ACC112 (cell line): ENCODE measurements around the gene ENTPD2.

Experiments
- H2AFZ ChIP-seq: fragments of 200-600 bp; sonication (generic); one replicate; pipeline ENCODE4 v1.6.0; 2017; ENCODE audit warnings: antibody characterized with exemption, low read length; ENCODE audit not compliant: unreplicated experiment
- H3K27ac ChIP-seq: fragments of 200-600 bp; sonication (generic); 2 replicates; pipeline ENCODE4 v1.5.1; 2014; ENCODE audit warnings: low read depth, mild to moderate bottlenecking, antibody characterized with exemption, low read length, moderate library complexity
- H3K27me3 ChIP-seq: fragments of 200-600 bp; sonication (generic); 2 replicates; pipeline ENCODE4 v1.6.1; 2014; ENCODE audit warnings: mild to moderate bottlenecking, antibody characterized with exemption, low read length, moderate library complexity, mixed read lengths; ENCODE audit not compliant: insufficient read depth
- H3K36me3 ChIP-seq: fragments of 200-600 bp; sonication (generic); 2 replicates; pipeline ENCODE4 v1.6.1; 2016; ENCODE audit warnings: mild to moderate bottlenecking, antibody characterized with exemption, low read length, moderate library complexity, mixed read lengths; ENCODE audit not compliant: insufficient read depth
- H3K4me1 ChIP-seq: fragments of 200-600 bp; sonication (generic); one replicate; pipeline ENCODE4 v1.6.1; 2016; ENCODE audit warnings: low read length, mixed read lengths; ENCODE audit not compliant: insufficient read depth, unreplicated experiment, control insufficient read depth
- H3K4me3 ChIP-seq: fragments of 200-600 bp; sonication (generic); 2 replicates; pipeline ENCODE4 v1.5.1; 2014; ENCODE audit warnings: mild to moderate bottlenecking, low read depth, low read length
- H3K79me2 ChIP-seq: fragments of 200-600 bp; sonication (generic); one replicate; pipeline ENCODE4 v1.6.0; 2016; ENCODE audit warnings: low read length; ENCODE audit not compliant: control insufficient read depth, unreplicated experiment, insufficient read depth

The ENTPD2 gene

GRCh38 chr9:137012694-137013570 lies 40.9 kb downstream of the ENTPD2 start:
- Histone ChIP-seq H3K4me1 (no peaks in the 10 kb centered on the region), H3K27me3 (no peaks in the 10 kb centered on the region), H3K27ac (no peak overlapping the region), H2AFZ (no peak overlapping the region), H3K79me2 (no peaks in the 10 kb centered on the region), H3K4me3 (no peak overlapping the region), H3K36me3 (peaks cover 41% of the 10 kb centered on the region; the same call in 1 of the 2 replicates)

GRCh38 chr9:137011907-137012675 lies 41.8 kb downstream of the ENTPD2 start:
- H3K79me2 ChIP-seq = no peaks in the 10 kb centered on the region
- no peak overlapping the region for H3K27ac ChIP-seq
- no peaks in the 10 kb centered on the region for H3K4me1 ChIP-seq
- H3K27me3 ChIP-seq = no peaks in the 10 kb centered on the region
- H2AFZ ChIP-seq = no peak overlapping the region
- H3K4me3 ChIP-seq = no peak overlapping the region
- H3K36me3 ChIP-seq = peaks cover 33% of the 10 kb centered on the region; the same call in 1 of the 2 replicates

GRCh38 chr9:137011156-137011555 lies 42.7 kb downstream of the ENTPD2 start:
- H3K4me3 ChIP-seq = no peak overlapping the region
- H3K27ac ChIP-seq = no peak overlapping the region
- H3K36me3 ChIP-seq = peaks cover 24% of the 10 kb centered on the region; the same call in 1 of the 2 replicates
- H2AFZ ChIP-seq = no peak overlapping the region
- no peaks in the 10 kb centered on the region for H3K4me1 ChIP-seq
- no peaks in the 10 kb centered on the region for H3K27me3 ChIP-seq
- no peaks in the 10 kb centered on the region for H3K79me2 ChIP-seq

GRCh38 chr9:137009938-137010732 lies 43.7 kb downstream of the ENTPD2 start:
- H3K36me3 ChIP-seq = peaks cover 15% of the 10 kb centered on the region; the same call in 1 of the 2 replicates
- H3K4me1 ChIP-seq = no peaks in the 10 kb centered on the region
- H3K27ac ChIP-seq = no peak overlapping the region
- no peaks in the 10 kb centered on the region for H3K79me2 ChIP-seq
- H3K27me3 ChIP-seq = no peaks in the 10 kb centered on the region
- H2AFZ ChIP-seq = no peak overlapping the region
- H3K4me3 ChIP-seq = no peak overlapping the region

- Histone ChIP-seq H3K4me1 (no peaks in the 10 kb centered on the region), H3K79me2 (no peaks in the 10 kb centered on the region), H3K4me3 (no peak overlapping the region), H3K27ac (no peak overlapping the region), H3K36me3 (peaks cover 6% of the 10 kb centered on the region; the same call in 1 of the 2 replicates), H3K27me3 (no peaks in the 10 kb centered on the region), H2AFZ (no peak overlapping the region)
Measured at GRCh38 chr9:137009217-137009616, 44.6 kb downstream of the ENTPD2 start.

GRCh38 chr9:137008312-137008711 lies 45.5 kb downstream of the ENTPD2 start:
- Histone ChIP-seq H3K79me2 (no peaks in the 10 kb centered on the region), H3K4me3 (no peak overlapping the region), H3K4me1 (no peaks in the 10 kb centered on the region), H3K27ac (no peak overlapping the region), H3K27me3 (no peaks in the 10 kb centered on the region), H3K36me3 (peaks cover under 1% of the 10 kb centered on the region; the same call in 1 of the 2 replicates), H2AFZ (no peak overlapping the region)

- no peaks in the 10 kb centered on the region for H3K27me3 ChIP-seq
- no peak overlapping the region for H3K4me3 ChIP-seq
- H3K36me3 ChIP-seq = no peaks in the 10 kb centered on the region; the same call in 1 of the 2 replicates
- no peaks in the 10 kb centered on the region for H3K79me2 ChIP-seq
- H3K27ac ChIP-seq = no peak overlapping the region
- H3K4me1 ChIP-seq = no peaks in the 10 kb centered on the region
- no peak overlapping the region for H2AFZ ChIP-seq
Measured at GRCh38 chr9:137007816-137008270, 46.0 kb downstream of the ENTPD2 start.

GRCh38 chr9:137007108-137007815 lies 46.6 kb downstream of the ENTPD2 start:
- no peaks in the 10 kb centered on the region for H3K79me2 ChIP-seq
- no peaks in the 10 kb centered on the region; the same call in 1 of the 2 replicates for H3K36me3 ChIP-seq
- no peaks in the 10 kb centered on the region for H3K27me3 ChIP-seq
- H3K4me3 ChIP-seq = no peak overlapping the region
- H2AFZ ChIP-seq = no peak overlapping the region
- no peaks in the 10 kb centered on the region for H3K4me1 ChIP-seq
- no peak overlapping the region for H3K27ac ChIP-seq

GRCh38 chr9:137006116-137007003 lies 47.5 kb downstream of the ENTPD2 start:
- no peaks in the 10 kb centered on the region for H3K27me3 ChIP-seq
- H3K4me1 ChIP-seq = no peaks in the 10 kb centered on the region
- H3K36me3 ChIP-seq = no peaks in the 10 kb centered on the region; the same call in 1 of the 2 replicates
- no peak overlapping the region for H3K27ac ChIP-seq
- H3K79me2 ChIP-seq = no peaks in the 10 kb centered on the region
- no peak overlapping the region for H2AFZ ChIP-seq
- no peak overlapping the region for H3K4me3 ChIP-seq
